Ovary (tissue), 3 donors: ENCODE measurements around the gene EOLA1.

Experiments
- CTCF ChIP-seq, 3 donors: fragments of 450-650 bp in 2 of 3; fragments of 200-600 bp in 1 of 3; IDR thresholded peaks; one replicate each; pipeline versions ENCODE4 v1.5.1 to v1.8.0; 2016 to 2022; ENCODE audit warnings: antibody characterized with exemption in 3 of 3, mild to moderate bottlenecking in 1 of 3
- EP300 ChIP-seq: sonication (generic); formaldehyde crosslinking; IDR thresholded peaks from one replicate; pipeline ENCODE4 v1.6.1; 2017; ENCODE audit warnings: antibody characterized with exemption
- POLR2A ChIP-seq: fragments of 450-650 bp; IDR thresholded peaks from one replicate; pipeline ENCODE4 v1.6.1; 2017; ENCODE audit warnings: antibody characterized with exemption, mild to moderate bottlenecking, moderate library complexity
- donor health status: DM: no; HTN: no; CAD: no.

DNA sequence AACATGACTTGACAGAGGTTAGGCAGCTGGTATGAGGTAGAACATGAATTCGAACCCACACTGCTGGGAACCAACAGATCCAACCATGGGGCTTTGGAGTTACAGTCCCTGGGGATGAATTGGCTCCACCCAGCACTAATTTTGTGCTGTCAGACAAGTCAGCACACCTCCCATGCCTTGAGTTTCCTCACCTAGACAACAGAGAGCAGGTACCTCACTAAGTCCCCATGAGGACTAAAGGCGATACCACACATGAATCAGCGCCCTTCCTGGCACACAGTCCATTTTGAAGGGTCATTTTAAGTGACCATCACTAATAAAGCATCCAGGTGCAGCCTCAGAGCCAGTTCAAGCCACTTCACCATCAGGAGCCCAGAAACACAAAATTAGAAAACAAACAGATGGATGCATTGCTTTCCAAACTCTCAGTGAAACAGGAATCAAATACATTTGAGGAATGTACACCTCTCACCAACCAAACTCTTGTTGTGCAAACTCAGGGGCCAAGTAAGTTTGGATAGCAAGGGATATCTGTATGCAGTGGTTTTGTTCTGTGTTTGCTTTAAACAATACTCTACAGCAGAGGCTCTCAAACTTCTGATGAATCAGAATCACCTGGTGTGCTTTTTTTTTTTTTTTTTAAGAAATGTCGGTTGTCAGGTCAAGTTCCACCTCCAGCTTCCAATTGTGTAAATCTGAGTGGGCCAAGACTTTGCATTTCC is 45.8 kb upstream of the EOLA1 start:
- no peak for TF ChIP-seq CTCF (IDR thresholded peaks at IDR 0.05)
- TF ChIP-seq POLR2A = no peak
- no peak for TF ChIP-seq EP300
